ENCODE measurements around the gene ARL5A.

Gene ARL5A

GRCh38 chr2:151758744-151759143 lies 69.5 kb downstream of the ARL5A start:
- TF ChIP-seq SIN3A (IDR thresholded peaks at IDR 0.05; ENCODE audit: borderline replicate concordance, insufficient read depth, low read length) = no peak
- TF ChIP-seq TAF1 (IDR thresholded peaks at IDR 0.05; ENCODE audit: borderline replicate concordance, insufficient read depth, low read length) = no peak
- TF ChIP-seq, protein P1, sequence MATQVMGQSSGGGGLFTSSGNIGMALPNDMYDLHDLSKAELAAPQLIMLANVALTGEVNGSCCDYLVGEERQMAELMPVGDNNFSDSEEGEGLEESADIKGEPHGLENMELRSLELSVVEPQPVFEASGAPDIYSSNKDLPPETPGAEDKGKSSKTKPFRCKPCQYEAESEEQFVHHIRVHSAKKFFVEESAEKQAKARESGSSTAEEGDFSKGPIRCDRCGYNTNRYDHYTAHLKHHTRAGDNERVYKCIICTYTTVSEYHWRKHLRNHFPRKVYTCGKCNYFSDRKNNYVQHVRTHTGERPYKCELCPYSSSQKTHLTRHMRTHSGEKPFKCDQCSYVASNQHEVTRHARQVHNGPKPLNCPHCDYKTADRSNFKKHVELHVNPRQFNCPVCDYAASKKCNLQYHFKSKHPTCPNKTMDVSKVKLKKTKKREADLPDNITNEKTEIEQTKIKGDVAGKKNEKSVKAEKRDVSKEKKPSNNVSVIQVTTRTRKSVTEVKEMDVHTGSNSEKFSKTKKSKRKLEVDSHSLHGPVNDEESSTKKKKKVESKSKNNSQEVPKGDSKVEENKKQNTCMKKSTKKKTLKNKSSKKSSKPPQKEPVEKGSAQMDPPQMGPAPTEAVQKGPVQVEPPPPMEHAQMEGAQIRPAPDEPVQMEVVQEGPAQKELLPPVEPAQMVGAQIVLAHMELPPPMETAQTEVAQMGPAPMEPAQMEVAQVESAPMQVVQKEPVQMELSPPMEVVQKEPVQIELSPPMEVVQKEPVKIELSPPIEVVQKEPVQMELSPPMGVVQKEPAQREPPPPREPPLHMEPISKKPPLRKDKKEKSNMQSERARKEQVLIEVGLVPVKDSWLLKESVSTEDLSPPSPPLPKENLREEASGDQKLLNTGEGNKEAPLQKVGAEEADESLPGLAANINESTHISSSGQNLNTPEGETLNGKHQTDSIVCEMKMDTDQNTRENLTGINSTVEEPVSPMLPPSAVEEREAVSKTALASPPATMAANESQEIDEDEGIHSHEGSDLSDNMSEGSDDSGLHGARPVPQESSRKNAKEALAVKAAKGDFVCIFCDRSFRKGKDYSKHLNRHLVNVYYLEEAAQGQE (IDR thresholded peaks at IDR 0.05; ENCODE audit: insufficient read depth in 1 of 2, low read depth in 2 of 2, low read length in 2 of 2) = no peak

DNA sequence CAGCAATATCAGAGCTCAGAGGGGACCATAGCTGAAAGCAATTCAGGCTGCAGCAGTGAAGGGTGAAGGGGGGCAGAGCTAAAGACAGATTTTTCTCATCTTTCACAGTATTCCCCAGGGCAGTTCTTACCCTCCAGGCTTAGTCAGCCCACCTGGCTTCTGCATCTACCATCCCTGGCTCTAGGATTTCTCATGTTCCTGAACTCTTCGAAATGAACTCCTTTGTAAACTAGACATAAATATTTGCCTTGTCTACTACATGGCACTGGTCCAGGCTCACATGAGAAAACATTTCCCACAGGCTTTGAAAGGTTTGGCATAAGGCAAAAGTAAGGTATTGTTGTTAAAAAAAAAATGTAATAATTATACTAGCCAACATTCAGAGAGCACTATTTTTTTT lies 70.4 kb downstream of the ARL5A start:
- TF ChIP-seq TAF1 (IDR thresholded peaks at IDR 0.05; ENCODE audit: borderline replicate concordance, insufficient read depth, low read length) (no peak), SIN3A (IDR thresholded peaks at IDR 0.05; ENCODE audit: borderline replicate concordance, insufficient read depth, low read length) (no peak), FOXP2 (optimal IDR thresholded peaks at IDR 0.05; ENCODE audit: borderline replicate concordance, extremely low read depth, extremely low read length, insufficient read depth) (no peak), POLR2AphosphoS5 (IDR thresholded peaks at IDR 0.05; ENCODE audit: low read depth, low read length) (no peak)
- TF ChIP-seq, protein P1 (IDR thresholded peaks at IDR 0.05; ENCODE audit: insufficient read depth in 1 of 2, low read depth in 2 of 2, low read length in 2 of 2) = no peak

DNA sequence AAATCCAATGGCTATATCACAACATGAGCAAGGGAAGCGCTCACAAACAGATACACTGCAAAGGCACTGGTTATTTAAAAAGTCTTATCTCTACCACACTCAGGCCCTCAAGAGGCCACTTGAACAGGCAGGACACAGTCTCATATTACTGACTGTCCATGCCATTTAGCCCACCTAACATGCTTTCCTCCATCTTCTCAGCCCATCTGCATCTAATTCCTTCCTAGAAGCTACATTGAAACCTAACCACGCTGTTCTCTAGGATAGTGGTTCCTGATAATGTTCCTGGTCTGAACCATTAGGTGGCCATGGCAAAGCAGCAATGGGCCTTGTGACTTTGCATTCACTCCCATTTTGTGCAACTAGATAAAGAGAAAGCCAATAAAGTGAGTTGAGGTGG lies 71.4 kb downstream of the ARL5A start:
- no peak for TF ChIP-seq TAF1 (IDR thresholded peaks at IDR 0.05; ENCODE audit: borderline replicate concordance, insufficient read depth, low read length)

DNA sequence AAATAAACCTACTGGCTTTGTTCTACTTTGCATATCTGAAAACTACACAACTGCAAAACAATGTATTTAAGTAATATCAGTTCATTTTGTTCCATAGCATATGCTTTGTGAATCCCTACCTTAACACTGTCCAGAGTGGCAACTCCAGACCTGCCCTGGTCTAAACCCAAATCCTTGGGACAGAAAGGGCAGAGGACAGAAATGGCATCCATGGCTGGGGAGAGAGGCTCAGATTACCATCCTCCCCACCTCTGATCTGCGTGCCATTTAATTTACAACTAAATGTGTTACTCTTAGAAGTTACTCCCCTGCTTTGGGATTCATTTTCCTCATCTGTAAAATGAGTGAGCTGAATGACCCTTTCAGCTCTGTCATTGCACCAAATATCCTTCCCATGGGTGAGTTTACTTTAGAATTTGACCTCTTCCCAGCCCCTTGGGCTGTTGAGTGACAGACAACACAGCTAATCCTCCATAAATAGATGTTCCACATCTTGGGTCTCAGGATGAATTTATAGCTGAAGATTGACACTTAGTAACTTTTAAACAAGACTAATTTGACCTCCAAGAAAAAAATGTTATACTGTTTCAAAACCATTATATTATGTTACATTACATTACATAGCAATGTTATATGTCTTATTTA lies 73.8 kb downstream of the ARL5A start:
- TF ChIP-seq FOXP2 (optimal IDR thresholded peaks at IDR 0.05; ENCODE audit: borderline replicate concordance, extremely low read depth, extremely low read length, insufficient read depth) = no peak

- TF ChIP-seq SIN3A (IDR thresholded peaks at IDR 0.05; ENCODE audit: borderline replicate concordance, insufficient read depth, low read length) (no peak), FOXP2 (optimal IDR thresholded peaks at IDR 0.05; ENCODE audit: borderline replicate concordance, extremely low read depth, extremely low read length, insufficient read depth) (no peak), POLR2AphosphoS5 (IDR thresholded peaks at IDR 0.05; ENCODE audit: low read depth, low read length) (no peak), TAF1 (IDR thresholded peaks at IDR 0.05; ENCODE audit: borderline replicate concordance, insufficient read depth, low read length) (no peak)
- TF ChIP-seq, protein P1 (IDR thresholded peaks at IDR 0.05; ENCODE audit: insufficient read depth in 1 of 2, low read depth in 2 of 2, low read length in 2 of 2) = no peak
Observed at GRCh38 chr2:151753540-151753939, 74.7 kb downstream of the ARL5A start.

Data from PFSK-1 (cell line).